ENCODE results near the gene PTCD2. TPM values are rescaled to one million over a fixed set of nuclear protein-coding genes. Genes with fewer than 3 reads are reported as not detected.
"Not testable (repeated sequence)": the region's sequence is repeated elsewhere in the genome, so short reads cannot be mapped to it uniquely, and the experiment has no call there.

The PTCD2 gene
- total RNA-seq, 1 experiment from 2014 or later = 12.7 TPM

DNA sequence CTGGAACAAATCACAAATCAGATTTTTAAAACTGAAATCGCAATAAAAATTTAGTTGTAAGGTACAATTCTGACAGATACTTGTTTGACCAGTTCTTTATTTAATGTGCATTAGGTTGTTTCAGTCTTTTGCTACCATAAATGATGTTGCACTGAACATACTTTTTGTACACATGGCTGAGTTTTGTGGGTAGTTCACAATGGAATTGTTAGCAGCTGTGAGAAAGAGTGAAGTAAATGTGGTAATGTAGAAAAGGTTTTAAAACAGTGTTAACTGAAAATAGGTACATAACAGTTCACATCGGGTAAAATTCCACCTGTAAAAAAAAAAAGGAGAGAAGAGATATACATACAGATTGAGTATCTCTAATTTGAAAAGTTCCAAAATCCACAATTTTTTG, 25.7 kb upstream of the PTCD2 start:
- no peak overlapping the region for H3K4me3 ChIP-seq (ENCODE audit: low read depth, low read length, poor library complexity, severe bottlenecking)
- H3K27me3 ChIP-seq (replicated peaks; ENCODE audit: insufficient read depth, low read depth, low read length, poor library complexity) = no peaks in the 10 kb centered on the region
- no peaks in the 10 kb centered on the region for H3K9me3 ChIP-seq (ENCODE audit: low read depth, low read length, poor library complexity, severe bottlenecking)
- H3K36me3 ChIP-seq (ENCODE audit: insufficient read depth, low read length, poor library complexity, severe bottlenecking) = peaks cover 38% of the 10 kb centered on the region
- no TSS peak for BruUV-seq (replicated peaks)
- peaks cover 10% of the 10 kb centered on the region for H3K4me1 ChIP-seq (ENCODE audit: insufficient read depth, low read length, poor library complexity, severe bottlenecking)
- TF ChIP-seq, protein P1, sequence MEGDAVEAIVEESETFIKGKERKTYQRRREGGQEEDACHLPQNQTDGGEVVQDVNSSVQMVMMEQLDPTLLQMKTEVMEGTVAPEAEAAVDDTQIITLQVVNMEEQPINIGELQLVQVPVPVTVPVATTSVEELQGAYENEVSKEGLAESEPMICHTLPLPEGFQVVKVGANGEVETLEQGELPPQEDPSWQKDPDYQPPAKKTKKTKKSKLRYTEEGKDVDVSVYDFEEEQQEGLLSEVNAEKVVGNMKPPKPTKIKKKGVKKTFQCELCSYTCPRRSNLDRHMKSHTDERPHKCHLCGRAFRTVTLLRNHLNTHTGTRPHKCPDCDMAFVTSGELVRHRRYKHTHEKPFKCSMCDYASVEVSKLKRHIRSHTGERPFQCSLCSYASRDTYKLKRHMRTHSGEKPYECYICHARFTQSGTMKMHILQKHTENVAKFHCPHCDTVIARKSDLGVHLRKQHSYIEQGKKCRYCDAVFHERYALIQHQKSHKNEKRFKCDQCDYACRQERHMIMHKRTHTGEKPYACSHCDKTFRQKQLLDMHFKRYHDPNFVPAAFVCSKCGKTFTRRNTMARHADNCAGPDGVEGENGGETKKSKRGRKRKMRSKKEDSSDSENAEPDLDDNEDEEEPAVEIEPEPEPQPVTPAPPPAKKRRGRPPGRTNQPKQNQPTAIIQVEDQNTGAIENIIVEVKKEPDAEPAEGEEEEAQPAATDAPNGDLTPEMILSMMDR (conservative IDR thresholded peaks at IDR 0.05; ENCODE audit: low read depth, low read length) = no peak
- TF ChIP-seq EZH2 (IDR thresholded peaks at IDR 0.05; ENCODE audit: borderline replicate concordance, low read depth, low read length, poor library complexity, severe bottlenecking) = no peak
- DNase-seq (ENCODE audit: low spot score) = no peak
- CTCF ChIA-PET = no interaction called here
- POLR2A ChIA-PET (ENCODE audit: low non-redundant PET) = no interaction called here
- no peak overlapping the region for H3K27ac ChIP-seq (ENCODE audit: low read depth, low read length, poor library complexity, severe bottlenecking)
- intact Hi-C loops (cut with micrococcal nuclease; ENCODE audit: unreplicated experiment) = no loop called here

DNA sequence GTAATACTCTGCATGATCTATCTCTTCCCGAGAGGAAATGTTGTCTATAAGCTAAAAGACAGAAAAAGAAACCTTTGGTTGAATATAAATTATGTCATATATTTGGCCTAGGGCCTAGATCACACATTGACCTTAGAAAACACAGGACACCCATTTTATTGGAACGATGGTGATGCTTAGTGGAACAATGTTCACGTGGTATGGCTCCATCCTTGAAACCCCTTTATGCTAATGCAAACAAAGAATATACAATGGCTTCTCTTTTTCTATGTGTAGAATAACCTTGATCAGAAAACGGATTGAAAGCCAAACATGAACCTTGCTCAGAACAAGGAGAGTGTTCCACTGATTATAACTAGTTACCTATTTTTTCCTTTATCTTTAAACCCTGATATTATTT, 24.6 kb upstream of the PTCD2 start:
- TF ChIP-seq, protein P1 (conservative IDR thresholded peaks at IDR 0.05; ENCODE audit: low read depth, low read length) = no peak
- TF ChIP-seq EZH2 (IDR thresholded peaks at IDR 0.05; ENCODE audit: borderline replicate concordance, low read depth, low read length, poor library complexity, severe bottlenecking) = no peak
- BruUV-seq (replicated peaks) = no TSS peak
- Histone ChIP-seq H3K36me3 (ENCODE audit: insufficient read depth, low read length, poor library complexity, severe bottlenecking) (peaks cover 38% of the 10 kb centered on the region), H3K4me1 (ENCODE audit: insufficient read depth, low read length, poor library complexity, severe bottlenecking) (peaks cover 8% of the 10 kb centered on the region), H3K27ac (ENCODE audit: low read depth, low read length, poor library complexity, severe bottlenecking) (no peak overlapping the region), H3K27me3 (replicated peaks; ENCODE audit: insufficient read depth, low read depth, low read length, poor library complexity) (no peaks in the 10 kb centered on the region), H3K9me3 (ENCODE audit: low read depth, low read length, poor library complexity, severe bottlenecking) (no peaks in the 10 kb centered on the region), H3K4me3 (ENCODE audit: low read depth, low read length, poor library complexity, severe bottlenecking) (no peak overlapping the region)
- no peak for DNase-seq (ENCODE audit: low spot score)
- intact Hi-C loops (cut with micrococcal nuclease; ENCODE audit: unreplicated experiment) = no loop called here
- POLR2A ChIA-PET (ENCODE audit: low non-redundant PET) = no interaction called here
- CTCF ChIA-PET = no interaction called here

DNA sequence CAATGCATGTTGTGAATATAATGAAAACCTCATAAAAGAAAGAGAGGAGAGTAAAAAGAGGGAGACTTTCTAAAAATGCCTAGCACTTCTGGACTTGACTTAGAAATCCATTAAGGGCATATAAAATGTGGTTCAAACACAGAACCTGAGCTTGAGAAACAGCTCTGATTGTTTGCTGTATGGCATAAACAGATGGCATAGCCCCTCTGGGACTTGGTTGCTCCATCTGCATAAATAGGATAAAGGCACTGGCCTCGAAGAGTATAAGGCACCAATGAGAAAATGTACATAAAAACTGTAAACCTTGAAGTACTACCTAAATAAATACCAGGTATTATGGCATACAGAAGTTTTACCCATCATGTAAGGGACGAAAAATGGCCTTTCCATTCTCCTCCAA, 23.9 kb upstream of the PTCD2 start:
- Histone ChIP-seq H3K36me3 (ENCODE audit: insufficient read depth, low read length, poor library complexity, severe bottlenecking) (peaks cover 38% of the 10 kb centered on the region), H3K4me1 (ENCODE audit: insufficient read depth, low read length, poor library complexity, severe bottlenecking) (peaks cover 12% of the 10 kb centered on the region), H3K4me3 (ENCODE audit: low read depth, low read length, poor library complexity, severe bottlenecking) (no peak overlapping the region), H3K9me3 (ENCODE audit: low read depth, low read length, poor library complexity, severe bottlenecking) (no peaks in the 10 kb centered on the region), H3K27me3 (replicated peaks; ENCODE audit: insufficient read depth, low read depth, low read length, poor library complexity) (no peaks in the 10 kb centered on the region), H3K27ac (ENCODE audit: low read depth, low read length, poor library complexity, severe bottlenecking) (no peak overlapping the region)
- intact Hi-C loops (cut with micrococcal nuclease; ENCODE audit: unreplicated experiment) = no loop called here
- ChIA-PET POLR2A (ENCODE audit: low non-redundant PET) (no interaction called here), CTCF (no interaction called here)
- TF ChIP-seq, protein P1 (conservative IDR thresholded peaks at IDR 0.05; ENCODE audit: low read depth, low read length) = no peak
- TF ChIP-seq EZH2 (IDR thresholded peaks at IDR 0.05; ENCODE audit: borderline replicate concordance, low read depth, low read length, poor library complexity, severe bottlenecking) = no peak
- no TSS peak for BruUV-seq (replicated peaks)
- DNase-seq (ENCODE audit: low spot score) = no peak

DNA sequence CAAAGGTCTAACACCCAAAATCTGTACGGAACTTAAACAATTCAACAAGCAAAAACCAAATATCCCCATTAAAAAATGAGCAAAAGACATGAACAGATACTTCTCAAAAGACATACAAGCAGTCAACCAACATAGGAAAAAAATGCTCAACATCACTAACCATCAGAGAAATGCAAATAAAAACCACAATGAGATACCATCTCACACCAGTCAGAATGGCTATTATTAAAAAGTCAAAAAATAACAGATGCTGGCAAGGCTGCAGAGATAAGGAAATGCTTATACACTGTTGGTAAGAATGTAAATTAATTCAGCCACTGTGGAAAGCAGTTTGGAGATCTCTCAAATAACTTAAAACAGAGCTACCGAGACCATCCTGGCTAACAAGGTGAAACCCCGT, 22.0 kb upstream of the PTCD2 start:
- intact Hi-C loops (cut with micrococcal nuclease; ENCODE audit: unreplicated experiment); POLR2A ChIA-PET (ENCODE audit: low non-redundant PET); H3K9me3 ChIP-seq (ENCODE audit: low read depth, low read length, poor library complexity, severe bottlenecking); BruUV-seq (replicated peaks); H3K4me3 ChIP-seq (ENCODE audit: low read depth, low read length, poor library complexity, severe bottlenecking); H3K27ac ChIP-seq (ENCODE audit: low read depth, low read length, poor library complexity, severe bottlenecking); CTCF ChIA-PET; DNase-seq (ENCODE audit: low spot score); H3K27me3 ChIP-seq (replicated peaks; ENCODE audit: insufficient read depth, low read depth, low read length, poor library complexity): not testable (repeated sequence)
- peaks cover 15% of the 10 kb centered on the region for H3K4me1 ChIP-seq (ENCODE audit: insufficient read depth, low read length, poor library complexity, severe bottlenecking)
- peaks cover 31% of the 10 kb centered on the region for H3K36me3 ChIP-seq (ENCODE audit: insufficient read depth, low read length, poor library complexity, severe bottlenecking)
